H9 (cell line): ENCODE data around the gene SEMA3C. TPM values are rescaled to one million over a fixed set of nuclear protein-coding genes. Genes with fewer than 3 reads are reported as not detected.

ENCODE experiments used
- DNase-seq: peaks from one replicate; pipeline ENCODE4 v3.0.0-alpha.2; 2017
- H2AFZ ChIP-seq: one replicate; pipeline ENCODE4 v1.6.1; 2013; ENCODE audit warnings: mild to moderate bottlenecking, low read length, control low read depth, moderate library complexity
- H2AK5ac ChIP-seq: 2 replicates; pipeline ENCODE4 v1.6.1; 2013; ENCODE audit warnings: low read length, control low read depth, mixed read lengths; ENCODE audit not compliant: insufficient read length
- H2BK120ac ChIP-seq: one replicate; pipeline ENCODE4 v1.6.1; 2013; ENCODE audit warnings: low read depth, mild to moderate bottlenecking, low read length, control low read depth, inconsistent platforms; ENCODE audit not compliant: poor library complexity, severe bottlenecking
- H2BK12ac ChIP-seq: 2 replicates; pipeline ENCODE4 v1.6.1; 2013; ENCODE audit warnings: low read length, control low read depth, mixed read lengths, low read depth; ENCODE audit not compliant: insufficient read length
- H2BK15ac ChIP-seq: 2 replicates; pipeline ENCODE4 v1.6.1; 2013; ENCODE audit warnings: low read depth, low read length, control low read depth
- H2BK20ac ChIP-seq: one replicate; pipeline ENCODE4 v1.6.1; 2013; ENCODE audit warnings: low read depth, mild to moderate bottlenecking, low read length, control low read depth, inconsistent platforms; ENCODE audit not compliant: poor library complexity, severe bottlenecking
- H2BK5ac ChIP-seq: 2 replicates; pipeline ENCODE4 v1.6.1; 2013; ENCODE audit warnings: low read length, control low read depth, mixed read lengths; ENCODE audit not compliant: insufficient read length
- H3K14ac ChIP-seq: 2 replicates; pipeline ENCODE4 v1.6.1; 2013; ENCODE audit warnings: low read length, control low read depth; ENCODE audit not compliant: insufficient read depth
- H3K18ac ChIP-seq: 2 replicates; pipeline ENCODE4 v1.6.1; 2013; ENCODE audit warnings: low read depth, mild to moderate bottlenecking, mixed read lengths, low read length, control low read depth; ENCODE audit not compliant: insufficient read length
- H3K23ac ChIP-seq: 2 replicates; pipeline ENCODE4 v1.6.1; 2013; ENCODE audit warnings: low read length, control low read depth, mixed read lengths, low read depth; ENCODE audit not compliant: insufficient read length
- H3K23me2 ChIP-seq: 2 replicates; pipeline ENCODE4 v1.6.1; 2013; ENCODE audit warnings: low read depth, mild to moderate bottlenecking, mixed read lengths, low read length, control low read depth; ENCODE audit not compliant: insufficient read length, poor library complexity, severe bottlenecking
- H3K27ac ChIP-seq: 2 replicates; pipeline ENCODE4 v1.5.1; 2013; ENCODE audit warnings: low read length, control low read depth, mixed read lengths, low read depth; ENCODE audit not compliant: insufficient read length
- H3K27me3 ChIP-seq: 2 replicates; pipeline ENCODE4 v1.6.1; 2013; ENCODE audit warnings: low read length, control low read depth, inconsistent platforms; ENCODE audit not compliant: insufficient read depth
- H3K4ac ChIP-seq: 2 replicates; pipeline ENCODE4 v1.6.1; 2013; ENCODE audit warnings: low read depth, mild to moderate bottlenecking, control low read depth, inconsistent platforms, low read length, moderate library complexity
- H3K4me1 ChIP-seq: 2 replicates; pipeline ENCODE4 v1.6.1; 2013; ENCODE audit warnings: low read length, control low read depth, inconsistent platforms; ENCODE audit not compliant: insufficient read depth
- H3K4me2 ChIP-seq: 2 replicates; pipeline ENCODE4 v1.6.1; 2013; ENCODE audit warnings: low read length, control low read depth, mixed read lengths; ENCODE audit not compliant: insufficient read length, insufficient read depth
- H3K56ac ChIP-seq: 2 replicates; pipeline ENCODE4 v1.6.1; 2013; ENCODE audit warnings: low read depth, mild to moderate bottlenecking, mixed read lengths, low read length, control low read depth; ENCODE audit not compliant: insufficient read length
- H3K79me1 ChIP-seq: 2 replicates; pipeline ENCODE4 v1.6.1; 2013; ENCODE audit warnings: low read depth, mild to moderate bottlenecking, moderate library complexity, low read length, control low read depth, inconsistent platforms; ENCODE audit not compliant: insufficient read depth, poor library complexity, severe bottlenecking
- H3K79me2 ChIP-seq: 2 replicates; pipeline ENCODE4 v1.6.1; 2013; ENCODE audit warnings: low read length, control low read depth, inconsistent platforms; ENCODE audit not compliant: insufficient read depth
- H3K9ac ChIP-seq: 2 replicates; pipeline ENCODE4 v1.6.1; 2013; ENCODE audit warnings: low read length, control low read depth, mixed read lengths; ENCODE audit not compliant: insufficient read length; ENCODE audit errors: extremely low read depth
- H3K9me3 ChIP-seq: one replicate; pipeline ENCODE4 v1.6.1; 2013; ENCODE audit warnings: low read depth, low read length, inconsistent platforms; ENCODE audit not compliant: control insufficient read depth
- H3T11ph ChIP-seq: one replicate; pipeline ENCODE4 v1.6.1; 2013; ENCODE audit warnings: mild to moderate bottlenecking, low read length, control low read depth, inconsistent platforms
- H4K20me1 ChIP-seq: one replicate; pipeline ENCODE4 v1.6.1; 2013; ENCODE audit not compliant: control insufficient read depth, insufficient read length, insufficient read depth
- H4K5ac ChIP-seq: 2 replicates; pipeline ENCODE4 v1.6.1; 2013; ENCODE audit warnings: low read depth, mild to moderate bottlenecking, mixed read lengths, low read length, control low read depth; ENCODE audit not compliant: insufficient read length
- H4K8ac ChIP-seq: replicated peaks from 2 replicates; pipeline ENCODE4 v1.6.1; 2013; ENCODE audit warnings: low read length, control low read depth, mixed read lengths, low read depth; ENCODE audit not compliant: insufficient read length
- H4K91ac ChIP-seq: 2 replicates; pipeline ENCODE4 v1.6.1; 2013; ENCODE audit warnings: low read depth, mild to moderate bottlenecking, moderate library complexity, mixed read lengths, low read length, control low read depth; ENCODE audit not compliant: insufficient read length
- H3K27ac Mint-ChIP-seq, 3 experiments: 2 replicates in 2 of 3; 3 replicates in 1 of 3; pipeline ENCODE4 v1.8.0; 2020 to 2021; ENCODE audit warnings: mixed read lengths in 3 of 3, mild to moderate bottlenecking in 1 of 3, moderate library complexity in 1 of 3
- H3K27me3 Mint-ChIP-seq: 2 replicates; pipeline ENCODE4 v1.8.0; 2021; ENCODE audit warnings: low read depth, mild to moderate bottlenecking, moderate library complexity, mixed read lengths
- H3K36me3 Mint-ChIP-seq, 3 experiments: 2 replicates in 2 of 3; 3 replicates in 1 of 3; pipeline ENCODE4 v1.8.0; 2020 to 2021; ENCODE audit warnings: low read depth in 3 of 3, mixed read lengths in 3 of 3; ENCODE audit not compliant: insufficient read depth in 1 of 3
- H3K4me1 Mint-ChIP-seq, 2 experiments: 2 replicates each; pipeline ENCODE4 v1.8.0; 2020; ENCODE audit warnings: mixed read lengths in 2 of 2
- H3K4me3 Mint-ChIP-seq, 2 experiments: 2 replicates in 1 of 2; 3 replicates in 1 of 2; pipeline ENCODE4 v1.8.0; 2020 to 2021; ENCODE audit warnings: mild to moderate bottlenecking in 2 of 2, mixed read lengths in 2 of 2, moderate library complexity in 1 of 2
- H3K9me3 Mint-ChIP-seq, 2 experiments: 2 replicates in 1 of 2; 3 replicates in 1 of 2; pipeline ENCODE4 v1.8.0; 2020; ENCODE audit warnings: mild to moderate bottlenecking in 2 of 2, mixed read lengths in 2 of 2, moderate library complexity in 1 of 2
- WGBS: extraction: QIAGEN DNeasy Blood & Tissue Kit; methylation state at CpG from one replicate; pipeline ENCODE4 v1.1.7; 2013; ENCODE audit warnings: missing lambda C conversion rate, low lambda C conversion rate, mixed read lengths; ENCODE audit not compliant: insufficient read length; ENCODE audit errors: extremely low coverage; 5-methylcytosine and 5-hydroxymethylcytosine counted together
- total RNA-seq: library from RNA; stranded (reverse); gene quantifications from 2 replicates; pipeline ENCODE4 v1.2.1, GENCODE V29; 2021
- TF ChIP-seq, protein P1 (sequence below): fragments of 200-600 bp; sonication (generic); conservative IDR thresholded peaks from 3 replicates; pipeline ENCODE4 v1.8.0; 2021; ENCODE audit warnings: antibody characterized with exemption, mild to moderate bottlenecking

The SEMA3C gene
- total RNA-seq, 1 experiment from 2014 or later: 1.6 TPM

DNA sequence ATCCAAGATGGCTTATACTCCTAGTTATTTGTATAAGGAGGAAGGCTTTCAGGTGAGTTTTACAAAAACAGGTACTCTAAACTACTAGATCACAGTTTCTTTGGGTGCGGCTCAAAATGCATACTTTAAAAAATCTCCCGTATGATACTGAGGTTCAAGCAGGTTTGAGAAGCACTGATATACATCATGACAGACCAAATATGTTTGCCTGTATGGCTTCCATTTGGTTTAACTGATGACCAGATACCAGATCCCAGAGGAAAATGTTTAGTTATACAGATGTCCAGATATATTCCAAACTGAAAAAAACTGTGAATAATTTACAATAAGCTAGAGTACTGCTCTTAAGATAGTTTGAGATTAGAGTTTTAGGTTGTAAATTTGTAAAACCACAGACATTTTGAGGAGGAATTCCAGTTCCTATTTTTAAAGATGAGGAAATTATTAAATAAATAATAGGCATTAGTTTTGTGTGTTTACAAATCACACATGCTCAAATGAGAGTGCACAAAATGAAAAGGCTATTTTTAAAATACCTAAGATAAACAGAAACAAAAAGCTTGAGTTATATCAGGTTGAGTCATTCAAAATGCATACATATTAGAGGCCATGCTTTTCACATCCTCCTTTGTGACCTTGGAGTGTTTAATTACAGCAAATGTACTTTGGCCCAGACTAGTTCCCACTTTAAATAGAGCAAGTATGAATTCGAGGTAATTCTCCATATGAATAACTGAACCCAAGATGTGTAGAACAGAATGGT lies 60.5 kb downstream of the SEMA3C start:
- Histone ChIP-seq H2BK5ac (no peak overlapping the region), H4K5ac (no peak overlapping the region), H3K18ac (no peak overlapping the region), H3K4me1 (no peaks in the 10 kb centered on the region), H3K14ac (no peak overlapping the region), H3K23ac (no peak overlapping the region), H3K27me3 (no peaks in the 10 kb centered on the region), H2BK12ac (no peak overlapping the region), H3K27ac (no peak overlapping the region), H2BK20ac (no peak overlapping the region), H3T11ph (no peak overlapping the region), H4K20me1 (no peaks in the 10 kb centered on the region), H2AK5ac (no peak overlapping the region), H3K9me3 (no peaks in the 10 kb centered on the region), H2AFZ (no peak overlapping the region), H3K9ac (no peak overlapping the region), H2BK120ac (no peak overlapping the region), H4K91ac (no peak overlapping the region), H3K79me2 (no peaks in the 10 kb centered on the region; the same call in 1 of the 2 replicates), H2BK15ac (no peak overlapping the region), H4K8ac (no peak overlapping the region), H3K4me2 (no peak overlapping the region), H3K56ac (no peak overlapping the region), H3K23me2 (no peaks in the 10 kb centered on the region), H3K79me1 (no peaks in the 10 kb centered on the region), H3K4ac (no peak overlapping the region)
- whole genome bisulfite sequencing: no CpG with 5 or more reads among the region's 3 CpGs
- Mint-ChIP-seq H3K36me3 (peaks cover 0 to 4% (median 0%) of the 10 kb centered on the region in 3 experiments; a peak in 1 of 7 replicates), H3K9me3 (no peaks in the 10 kb centered on the region; a peak in 1 of 5 replicates), H3K4me3 (no peak overlapping the region), H3K4me1 (0 out of 4 replicates have a peak, but pooled peaks cover 0 to 4% of the 10 kb centered on the region in 2 experiments), H3K27ac (no peak overlapping the region; a peak in 1 of 7 replicates), H3K27me3 (no peaks in the 10 kb centered on the region)
- no peak for DNase-seq
- TF ChIP-seq, protein P1, sequence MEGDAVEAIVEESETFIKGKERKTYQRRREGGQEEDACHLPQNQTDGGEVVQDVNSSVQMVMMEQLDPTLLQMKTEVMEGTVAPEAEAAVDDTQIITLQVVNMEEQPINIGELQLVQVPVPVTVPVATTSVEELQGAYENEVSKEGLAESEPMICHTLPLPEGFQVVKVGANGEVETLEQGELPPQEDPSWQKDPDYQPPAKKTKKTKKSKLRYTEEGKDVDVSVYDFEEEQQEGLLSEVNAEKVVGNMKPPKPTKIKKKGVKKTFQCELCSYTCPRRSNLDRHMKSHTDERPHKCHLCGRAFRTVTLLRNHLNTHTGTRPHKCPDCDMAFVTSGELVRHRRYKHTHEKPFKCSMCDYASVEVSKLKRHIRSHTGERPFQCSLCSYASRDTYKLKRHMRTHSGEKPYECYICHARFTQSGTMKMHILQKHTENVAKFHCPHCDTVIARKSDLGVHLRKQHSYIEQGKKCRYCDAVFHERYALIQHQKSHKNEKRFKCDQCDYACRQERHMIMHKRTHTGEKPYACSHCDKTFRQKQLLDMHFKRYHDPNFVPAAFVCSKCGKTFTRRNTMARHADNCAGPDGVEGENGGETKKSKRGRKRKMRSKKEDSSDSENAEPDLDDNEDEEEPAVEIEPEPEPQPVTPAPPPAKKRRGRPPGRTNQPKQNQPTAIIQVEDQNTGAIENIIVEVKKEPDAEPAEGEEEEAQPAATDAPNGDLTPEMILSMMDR: no peak
